Colonic mucosa (tissue), 4 donors: Measurements from ENCODE around the gene FLOT1. TPM values are rescaled to one million over a fixed set of nuclear protein-coding genes. Genes with fewer than 3 reads are reported as not detected.

Experiments
- DNase-seq: peaks from one replicate; pipeline ENCODE4 v3.0.0-alpha.2; 2020
- H3K27ac ChIP-seq: fragments of 200-600 bp; one replicate; pipeline ENCODE4 v1.8.0; 2021
- H3K27me3 ChIP-seq: fragments of 200-600 bp; one replicate; pipeline ENCODE4 v1.8.0; 2021
- H3K36me3 ChIP-seq: fragments of 200-600 bp; one replicate; pipeline ENCODE4 v1.8.0; 2021
- H3K4me1 ChIP-seq: fragments of 200-600 bp; one replicate; pipeline ENCODE4 v1.8.0; 2021; ENCODE audit warnings: mild to moderate bottlenecking
- H3K4me3 ChIP-seq: fragments of 200-600 bp; one replicate; pipeline ENCODE4 v1.8.0; 2021
- H3K9ac ChIP-seq, 2 donors: one replicate each; pipeline ENCODE4 v1.7.0; 2013; ENCODE audit warnings: control low read depth in 2 of 2, low read depth in 2 of 2, low read length in 2 of 2
- H3K9me3 ChIP-seq: fragments of 200-600 bp; one replicate; pipeline ENCODE4 v1.8.0; 2021
- intact Hi-C: fragments of 100-400 bp; cut with DNase I; formaldehyde crosslinking; loops from one replicate; pipeline ENCODE4 v1.14.1; 2022
- total RNA-seq, 2 donors: library from RNA; stranded (reverse); fragmentation: NEBNext Ultra II Directional in 1 of 2; extraction: Animal tissue kit (Norgen Biotek cat#: 25700) in 1 of 2; gene quantifications; one replicate each; pipeline ENCODE4 v1.2.1, GENCODE V29; 2021
- TF ChIP-seq, protein P1 (sequence below): fragments of 200-600 bp; IDR thresholded peaks from one replicate; pipeline ENCODE4 v1.8.0; 2022; ENCODE audit warnings: antibody characterized with exemption, mild to moderate bottlenecking
- donor health status: healthy.
- donor health status: DM: no; HTN: no; CAD: no.
- donor health status: DM: no; HTN: no; CAD: no.

Gene FLOT1
- total RNA-seq, 2 donors from 2014 or later: 130 to 158 TPM

DNA sequence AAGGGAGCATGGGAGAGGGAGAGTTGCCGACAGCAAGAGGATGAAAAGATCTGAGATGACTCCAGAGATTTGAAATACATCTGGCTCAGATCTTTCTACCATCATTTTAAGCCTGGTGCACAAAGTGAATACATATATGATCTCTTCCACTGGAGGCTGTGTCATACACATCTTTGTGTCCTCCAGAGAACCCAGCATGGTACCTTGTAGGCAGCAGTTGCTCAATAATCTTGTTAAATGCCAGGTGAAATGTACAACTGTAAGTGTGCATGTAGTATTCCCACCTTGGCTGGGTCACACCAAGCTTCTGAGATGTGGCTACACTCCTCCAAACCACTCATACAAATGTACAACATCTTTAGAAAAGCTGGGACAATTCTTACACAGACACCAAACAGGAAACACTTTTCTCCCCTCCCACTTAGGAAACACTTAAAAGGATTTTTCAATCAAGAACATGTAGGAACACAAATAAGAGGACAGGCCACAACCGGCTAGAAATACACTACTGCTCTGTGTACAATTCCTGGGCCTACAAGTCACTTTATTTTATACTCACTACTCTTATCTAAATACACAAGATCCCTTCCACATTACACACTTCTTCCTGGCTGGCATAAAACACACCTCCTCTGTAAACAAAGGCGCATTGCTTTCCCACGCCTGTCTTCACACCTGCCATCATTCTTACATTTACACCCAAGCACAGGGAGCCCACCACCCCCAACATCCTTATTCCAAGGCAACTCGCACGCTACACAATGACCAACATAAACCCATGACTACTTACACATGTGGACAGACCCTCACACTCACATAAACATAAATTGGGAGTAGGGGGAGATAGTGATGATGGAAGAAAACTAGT is 5.6 kb upstream of the FLOT1 start:
- intact Hi-C loops: no loop called here
- H3K4me1 ChIP-seq: peaks cover 14% of the 10 kb centered on the region
- H3K4me3 ChIP-seq: no peak overlapping the region
- DNase-seq: peak; percentile 72
- peak overlapping the region in 1 of 2 donors; percentile 70 for H3K9ac ChIP-seq
- no peaks in the 10 kb centered on the region for H3K27me3 ChIP-seq
- no peaks in the 10 kb centered on the region for H3K9me3 ChIP-seq
- H3K27ac ChIP-seq: peak overlapping the region; percentile 78
- TF ChIP-seq, protein P1, sequence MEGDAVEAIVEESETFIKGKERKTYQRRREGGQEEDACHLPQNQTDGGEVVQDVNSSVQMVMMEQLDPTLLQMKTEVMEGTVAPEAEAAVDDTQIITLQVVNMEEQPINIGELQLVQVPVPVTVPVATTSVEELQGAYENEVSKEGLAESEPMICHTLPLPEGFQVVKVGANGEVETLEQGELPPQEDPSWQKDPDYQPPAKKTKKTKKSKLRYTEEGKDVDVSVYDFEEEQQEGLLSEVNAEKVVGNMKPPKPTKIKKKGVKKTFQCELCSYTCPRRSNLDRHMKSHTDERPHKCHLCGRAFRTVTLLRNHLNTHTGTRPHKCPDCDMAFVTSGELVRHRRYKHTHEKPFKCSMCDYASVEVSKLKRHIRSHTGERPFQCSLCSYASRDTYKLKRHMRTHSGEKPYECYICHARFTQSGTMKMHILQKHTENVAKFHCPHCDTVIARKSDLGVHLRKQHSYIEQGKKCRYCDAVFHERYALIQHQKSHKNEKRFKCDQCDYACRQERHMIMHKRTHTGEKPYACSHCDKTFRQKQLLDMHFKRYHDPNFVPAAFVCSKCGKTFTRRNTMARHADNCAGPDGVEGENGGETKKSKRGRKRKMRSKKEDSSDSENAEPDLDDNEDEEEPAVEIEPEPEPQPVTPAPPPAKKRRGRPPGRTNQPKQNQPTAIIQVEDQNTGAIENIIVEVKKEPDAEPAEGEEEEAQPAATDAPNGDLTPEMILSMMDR: no peak
- H3K36me3 ChIP-seq: no peaks in the 10 kb centered on the region

DNA sequence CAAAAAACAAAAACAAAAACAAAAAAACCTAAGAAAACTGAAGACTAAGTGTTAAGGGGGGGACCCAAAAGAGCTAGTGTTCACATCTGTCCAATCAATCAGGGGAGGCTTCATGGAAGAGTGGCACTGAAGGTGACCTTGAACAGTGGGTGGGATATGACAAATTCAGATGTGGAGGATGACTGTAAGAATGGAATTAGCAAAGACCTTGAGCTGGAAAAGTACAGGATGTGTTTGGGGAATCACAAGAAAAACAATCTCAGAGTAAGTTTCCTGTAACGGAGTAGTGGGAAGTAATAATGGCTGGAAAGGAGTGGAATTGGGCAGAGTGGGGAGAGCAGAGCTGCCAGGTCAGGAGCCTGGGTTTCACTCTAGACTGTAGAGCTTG is 4.8 kb upstream of the FLOT1 start:
- Histone ChIP-seq H3K4me1 (peaks cover 14% of the 10 kb centered on the region), H3K9ac (peak overlapping the region in 1 of 2 donors; percentile 70), H3K27me3 (no peaks in the 10 kb centered on the region), H3K9me3 (no peaks in the 10 kb centered on the region), H3K27ac (peak overlapping the region; percentile 78), H3K36me3 (no peaks in the 10 kb centered on the region), H3K4me3 (no peak overlapping the region)
- DNase-seq: no peak
- intact Hi-C loops: no loop called here
- TF ChIP-seq, protein P1: no peak

DNA sequence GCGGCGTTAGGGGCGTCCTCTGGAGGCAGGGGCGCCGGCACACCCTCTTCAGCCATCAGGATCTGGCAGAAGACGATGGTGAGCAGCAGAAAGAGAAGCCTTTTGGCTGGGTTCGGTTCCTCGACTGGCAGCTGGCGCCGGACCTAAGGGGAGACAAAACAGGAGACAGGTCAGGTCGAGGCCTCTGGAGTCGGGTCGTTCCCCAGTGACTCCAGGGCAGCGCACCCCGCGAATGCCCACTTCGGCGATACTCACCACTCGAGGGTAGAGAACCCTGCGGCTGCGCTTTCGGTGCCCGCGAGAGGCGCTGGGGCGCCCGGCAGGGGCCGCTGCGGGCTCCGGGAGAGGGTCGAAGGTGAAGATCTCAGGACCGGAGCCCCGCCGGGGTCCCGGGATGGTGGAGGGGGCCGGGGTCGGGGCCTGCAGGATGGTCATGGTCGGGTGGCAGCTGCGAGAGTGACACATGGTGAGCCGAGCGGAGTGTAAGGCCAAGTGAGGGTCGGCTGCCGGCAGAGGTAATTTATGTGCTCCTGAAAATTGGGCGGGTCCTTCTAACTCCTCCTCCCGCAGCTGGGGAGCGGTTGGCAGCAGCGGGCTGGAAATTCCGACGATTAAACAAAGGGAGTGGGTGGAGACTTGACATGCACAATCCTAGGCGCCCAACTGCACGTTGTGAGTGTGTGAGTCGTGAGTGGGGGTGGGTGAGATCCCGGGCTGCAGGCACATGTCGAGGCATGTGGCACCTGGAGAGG is 1.7 kb upstream of the FLOT1 start, which contains the start of gene IER3:
TSS of gene IER3 (minus strand) at position 494 of the 752 bp plus-strand sequence. CDS start at position 465, 29 bp downstream.
- Histone ChIP-seq H3K9ac (peak within 1 kb of the TSS; percentile 91 to 94), H3K4me1 (peaks cover 18% of the 10 kb centered on the region), H3K27me3 (no peaks in the 10 kb centered on the region), H3K9me3 (no peaks in the 10 kb centered on the region), H3K36me3 (peaks cover 12% of the 10 kb centered on the region), H3K4me3 (peak within 1 kb of the TSS; percentile 81), H3K27ac (peak within 1 kb of the TSS; percentile 98)
- peak; percentile 93 for DNase-seq
- TF ChIP-seq, protein P1: peak; percentile 40
- intact Hi-C loops: loop anchor here (5.0 kb wide), 3 partner anchors 38 to 133 kb away; no protein-coding TSS in a partner anchor

GRCh38 chr6:30743099-30744053 is 889 bp upstream of the FLOT1 start:
- peak overlapping the region; percentile 81 for H3K4me3 ChIP-seq
- peak; percentile 62 for DNase-seq
- H3K27me3 ChIP-seq: no peaks in the 10 kb centered on the region
- H3K4me1 ChIP-seq: peaks cover 27% of the 10 kb centered on the region
- H3K27ac ChIP-seq: peak overlapping the region; percentile 98
- H3K9ac ChIP-seq: peak overlapping the region; percentile 91 to 94
- intact Hi-C loops: loop anchor here (5.0 kb wide), 3 partner anchors 39 to 134 kb away; no protein-coding TSS in a partner anchor
- TF ChIP-seq, protein P1: no peak
- peaks cover 19% of the 10 kb centered on the region for H3K36me3 ChIP-seq
- H3K9me3 ChIP-seq: no peaks in the 10 kb centered on the region
